MM.1S (cell line): ENCODE measurements around the gene RPS21.

ENCODE experiments used
- CTCF ChIP-seq: fragments of 300-600 bp; sonication (generic); IDR thresholded peaks from 2 replicates; pipeline ENCODE4 v1.5.1; 2016; ENCODE audit warnings: antibody characterized with exemption, low read length, mixed read lengths
- EZH2 ChIP-seq: fragments of 300-600 bp; sonication (generic); optimal IDR thresholded peaks from 2 replicates; pipeline ENCODE3; 2017; ENCODE audit warnings: low read depth, mild to moderate bottlenecking, antibody characterized with exemption, low read length, mixed read lengths
- EZH2phosphoT487 ChIP-seq: fragments of 300-600 bp; sonication (generic); IDR thresholded peaks from 2 replicates; pipeline ENCODE4 v1.6.1; 2018; ENCODE audit warnings: antibody characterized with exemption, low read length

- TF ChIP-seq EZH2phosphoT487 (no peak), EZH2 (no peak), CTCF (no peak)
Observed at GRCh38 chr20:62387219-62387913, 463 bp downstream of the RPS21 start.
